Breast epithelium (tissue), 4 donors: ENCODE data around the gene ZNF783. TPM values are rescaled to one million over a fixed set of nuclear protein-coding genes. Genes with fewer than 3 reads are reported as not detected.
"Not testable (repeated sequence)": the region's sequence is repeated elsewhere in the genome, so short reads cannot be mapped to it uniquely, and the experiment has no call there.

Experiments used
- DNase-seq, 2 donors: peaks; one replicate each; pipeline ENCODE4 v3.0.0-alpha.2; 2019; ENCODE audit warnings: low spot score in 2 of 2
- H3K27ac ChIP-seq, 2 donors: fragments of 200-600 bp; sonication (generic) in 1 of 2; one replicate each; pipeline ENCODE4 v1.5.1; 2016 to 2019; ENCODE audit warnings: mild to moderate bottlenecking in 1 of 2
- H3K27me3 ChIP-seq, 2 donors: fragments of 200-600 bp; sonication (generic) in 1 of 2; one replicate each; pipeline versions ENCODE4 v1.5.1 to v1.6.0; 2017 to 2019; ENCODE audit warnings: control low read depth in 1 of 2, mild to moderate bottlenecking in 1 of 2
- H3K36me3 ChIP-seq: fragments of 200-600 bp; one replicate; pipeline ENCODE4 v1.5.1; 2019
- H3K4me1 ChIP-seq, 2 donors: fragments of 200-600 bp; sonication (generic); one replicate each; pipeline ENCODE4 v1.5.1; 2016 to 2019; ENCODE audit warnings: control low read depth in 1 of 2
- H3K4me3 ChIP-seq, 3 donors: fragments of 200-600 bp; sonication (generic); 1 replicate in 2 of 3; 2 replicates in 1 of 3; pipeline ENCODE4 v1.5.1; 2016 to 2019; ENCODE audit warnings: mild to moderate bottlenecking in 3 of 3, moderate library complexity in 2 of 3
- H3K9me3 ChIP-seq, 2 donors: fragments of 200-600 bp; sonication (generic) in 1 of 2; one replicate each; pipeline ENCODE4 v1.5.1; 2016 to 2019; ENCODE audit warnings: control low read depth in 1 of 2
- POLR2A ChIP-seq: fragments of 450-650 bp; IDR thresholded peaks from one replicate; pipeline ENCODE4 v1.6.1; 2016; ENCODE audit warnings: antibody characterized with exemption, mild to moderate bottlenecking, moderate library complexity
- POLR2AphosphoS5 ChIP-seq, 3 donors: sonication (generic); formaldehyde crosslinking; IDR thresholded peaks; one replicate each; pipeline ENCODE4 v1.6.1; 2017; ENCODE audit warnings: antibody characterized with exemption in 3 of 3
- intact Hi-C: fragments of 100-400 bp; cut with DNase I; formaldehyde crosslinking; loops from one replicate; pipeline ENCODE4 v1.15.1; 2023; ENCODE audit warnings: low total_unique reads
- total RNA-seq, 3 donors: library from RNA; depleted of rRNA; stranded (reverse); fragments of >200 nt; gene quantifications; one replicate each; pipeline ENCODE4 v1.1.0, GENCODE V29; 2016
- TF ChIP-seq, protein P1 (sequence below), 3 donors: fragments of 450-650 bp; IDR thresholded peaks; one replicate each; pipeline ENCODE4 v1.5.1; 2016 to 2017; ENCODE audit warnings: antibody characterized with exemption in 3 of 3, mild to moderate bottlenecking in 3 of 3, moderate library complexity in 3 of 3

ZNF783 gene
- total RNA-seq, 3 donors from 2014 or later = 13.6 to 23.9 (median 17.6) TPM

DNA sequence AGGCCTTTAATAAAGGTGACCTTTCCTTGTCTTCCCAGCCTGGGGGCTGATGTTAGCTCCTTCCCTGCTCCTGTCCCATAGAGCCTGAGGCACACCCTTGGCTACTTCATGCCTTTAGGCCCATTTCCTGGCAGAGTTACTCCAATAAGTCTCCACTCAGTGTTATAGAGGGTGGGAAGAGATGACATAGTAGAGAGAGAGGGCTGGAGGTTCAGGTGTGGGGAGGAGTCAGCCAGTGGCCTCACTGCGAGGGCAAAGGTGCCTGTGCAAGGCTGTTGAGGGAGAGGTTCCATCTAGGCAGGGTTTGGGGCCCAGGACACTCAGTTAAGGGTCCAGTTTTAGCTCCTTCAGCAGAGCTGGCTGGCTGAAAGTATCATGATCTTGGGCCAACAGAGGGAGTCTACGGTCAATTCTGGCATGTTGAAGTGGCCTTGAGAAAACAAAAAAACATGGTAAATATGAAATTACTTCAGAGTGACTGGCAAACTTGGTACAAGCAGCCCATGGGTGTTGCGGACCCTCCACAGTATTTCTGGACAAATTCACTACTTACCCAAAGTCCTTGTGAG, 67.9 kb downstream of the ZNF783 start:
- intact Hi-C loops = no loop called here
- no peaks in the 10 kb centered on the region for H3K27me3 ChIP-seq
- TF ChIP-seq, protein P1, sequence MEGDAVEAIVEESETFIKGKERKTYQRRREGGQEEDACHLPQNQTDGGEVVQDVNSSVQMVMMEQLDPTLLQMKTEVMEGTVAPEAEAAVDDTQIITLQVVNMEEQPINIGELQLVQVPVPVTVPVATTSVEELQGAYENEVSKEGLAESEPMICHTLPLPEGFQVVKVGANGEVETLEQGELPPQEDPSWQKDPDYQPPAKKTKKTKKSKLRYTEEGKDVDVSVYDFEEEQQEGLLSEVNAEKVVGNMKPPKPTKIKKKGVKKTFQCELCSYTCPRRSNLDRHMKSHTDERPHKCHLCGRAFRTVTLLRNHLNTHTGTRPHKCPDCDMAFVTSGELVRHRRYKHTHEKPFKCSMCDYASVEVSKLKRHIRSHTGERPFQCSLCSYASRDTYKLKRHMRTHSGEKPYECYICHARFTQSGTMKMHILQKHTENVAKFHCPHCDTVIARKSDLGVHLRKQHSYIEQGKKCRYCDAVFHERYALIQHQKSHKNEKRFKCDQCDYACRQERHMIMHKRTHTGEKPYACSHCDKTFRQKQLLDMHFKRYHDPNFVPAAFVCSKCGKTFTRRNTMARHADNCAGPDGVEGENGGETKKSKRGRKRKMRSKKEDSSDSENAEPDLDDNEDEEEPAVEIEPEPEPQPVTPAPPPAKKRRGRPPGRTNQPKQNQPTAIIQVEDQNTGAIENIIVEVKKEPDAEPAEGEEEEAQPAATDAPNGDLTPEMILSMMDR (IDR thresholded peaks at IDR 0.05) = no peak
- TF ChIP-seq POLR2A (no peak), POLR2AphosphoS5 (IDR thresholded peaks at IDR 0.05) (no peak)
- H3K27ac ChIP-seq = no peak overlapping the region
- H3K4me3 ChIP-seq = no peak overlapping the region
- H3K36me3 ChIP-seq = no peaks in the 10 kb centered on the region
- no peaks in the 10 kb centered on the region for H3K4me1 ChIP-seq
- H3K9me3 ChIP-seq = peaks cover 0 to 8% of the 10 kb centered on the region in 2 donors
- DNase-seq = no peak

- Histone ChIP-seq H3K9me3 (peaks cover 0 to 8% of the 10 kb centered on the region in 2 donors), H3K27ac (no peak overlapping the region), H3K27me3 (no peaks in the 10 kb centered on the region), H3K4me1 (no peaks in the 10 kb centered on the region), H3K36me3 (no peaks in the 10 kb centered on the region), H3K4me3 (no peak overlapping the region)
- intact Hi-C loops = no loop called here
- TF ChIP-seq, protein P1 (IDR thresholded peaks at IDR 0.05) = no peak
- TF ChIP-seq POLR2AphosphoS5 (IDR thresholded peaks at IDR 0.05) (no peak), POLR2A (no peak)
- DNase-seq = no peak
Observed at GRCh38 chr7:149330914-149331567, 69.0 kb downstream of the ZNF783 start.

GRCh38 chr7:149332602-149333320, 70.8 kb downstream of the ZNF783 start:
- H3K27ac ChIP-seq, DNase-seq, H3K36me3 ChIP-seq, H3K27me3 ChIP-seq, intact Hi-C loops, H3K4me1 ChIP-seq, H3K4me3 ChIP-seq: not testable (repeated sequence)
- H3K9me3 ChIP-seq = peaks cover 0 to 12% of the 10 kb centered on the region in 2 donors

GRCh38 chr7:149333321-149333717, 71.3 kb downstream of the ZNF783 start:
- Histone ChIP-seq H3K36me3 (no peaks in the 10 kb centered on the region), H3K4me3 (no peak overlapping the region), H3K27ac (no peak overlapping the region), H3K27me3 (no peaks in the 10 kb centered on the region), H3K4me1 (no peaks in the 10 kb centered on the region), H3K9me3 (peaks cover 0 to 13% of the 10 kb centered on the region in 2 donors)
- no peak for DNase-seq
- intact Hi-C loops = no loop called here
- TF ChIP-seq POLR2A = no peak
- TF ChIP-seq, protein P1 (IDR thresholded peaks at IDR 0.05) = no peak
- TF ChIP-seq POLR2AphosphoS5 (IDR thresholded peaks at IDR 0.05) = no peak

DNA sequence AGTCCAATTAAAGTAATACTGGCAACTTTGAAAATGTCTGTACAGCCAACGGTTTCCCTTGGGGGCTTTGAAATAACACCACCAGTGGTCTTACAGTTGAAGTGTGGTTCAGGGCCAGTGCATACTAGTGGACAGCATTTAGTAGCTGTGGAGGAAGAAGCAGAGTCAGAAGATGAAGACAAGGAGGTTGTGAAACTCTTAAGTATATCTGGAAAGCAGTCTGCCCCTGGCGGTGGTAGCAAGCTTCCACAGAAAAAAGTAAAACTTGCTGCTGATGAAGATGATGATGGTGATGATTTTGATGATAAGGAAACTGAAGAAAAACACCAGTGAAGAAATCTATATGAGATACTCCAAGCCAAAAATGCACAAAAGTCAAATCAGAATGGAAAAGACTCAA, 72.2 kb downstream of the ZNF783 start:
- Histone ChIP-seq H3K27ac (no peak overlapping the region), H3K36me3 (no peaks in the 10 kb centered on the region), H3K27me3 (no peaks in the 10 kb centered on the region), H3K4me1 (no peaks in the 10 kb centered on the region), H3K4me3 (no peak overlapping the region), H3K9me3 (peaks cover 0 to 13% of the 10 kb centered on the region in 2 donors)
- intact Hi-C loops = no loop called here
- no peak for TF ChIP-seq POLR2A
- TF ChIP-seq POLR2AphosphoS5 (IDR thresholded peaks at IDR 0.05) = no peak
- TF ChIP-seq, protein P1 (IDR thresholded peaks at IDR 0.05) = no peak
- DNase-seq = no peak

Other genes with a start within 250 kb of the ZNF783 start
- 100 to 1,000 TPM in 1 of 3 donors, 10 to 100 TPM in 2; 53.4 to 101 (median 68.3) TPM for gene PDIA4, start 233.7 kb upstream of the ZNF783 start, total RNA-seq
- gene ZNF786, start 171.5 kb upstream of the ZNF783 start, total RNA-seq = 10 to 100 TPM in 1 of 3 donors, 1 to 10 TPM in 2; 2.7 to 13.2 (median 6.2) TPM
- 1 to 10 TPM; 2.1 to 4.7 (median 2.6) TPM for gene ZNF425, start 135.9 kb upstream of the ZNF783 start, total RNA-seq
- gene ZNF398, start 114.7 kb upstream of the ZNF783 start, total RNA-seq = 10 to 100 TPM; 17.3 to 25.9 (median 22.9) TPM
- gene ZNF282, start 66.7 kb upstream of the ZNF783 start, total RNA-seq = 10 to 100 TPM; 13.0 to 19.2 (median 17.4) TPM
- gene ZNF212, start 22.5 kb upstream of the ZNF783 start, total RNA-seq = 10 to 100 TPM in 1 of 3 donors, 1 to 10 TPM in 2; 4.3 to 12.4 (median 9.8) TPM
- 1 to 10 TPM; 5.1 to 8.5 (median 8.2) TPM for gene ZNF777, start 198.9 kb downstream of the ZNF783 start, total RNA-seq
- 10 to 100 TPM; 23.5 to 27.5 (median 23.7) TPM for gene ZNF746, start 235.6 kb downstream of the ZNF783 start, total RNA-seq